Measurements from ENCODE around the gene RNASE12. TPM values are rescaled to one million over a fixed set of nuclear protein-coding genes. Genes with fewer than 3 reads are reported as not detected.
"Not testable (repeated sequence)": the region's sequence is repeated elsewhere in the genome, so short reads cannot be mapped to it uniquely, and the experiment has no call there.

The RNASE12 gene, protein sequence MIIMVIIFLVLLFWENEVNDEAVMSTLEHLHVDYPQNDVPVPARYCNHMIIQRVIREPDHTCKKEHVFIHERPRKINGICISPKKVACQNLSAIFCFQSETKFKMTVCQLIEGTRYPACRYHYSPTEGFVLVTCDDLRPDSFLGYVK
- total RNA-seq = not detected

DNA sequence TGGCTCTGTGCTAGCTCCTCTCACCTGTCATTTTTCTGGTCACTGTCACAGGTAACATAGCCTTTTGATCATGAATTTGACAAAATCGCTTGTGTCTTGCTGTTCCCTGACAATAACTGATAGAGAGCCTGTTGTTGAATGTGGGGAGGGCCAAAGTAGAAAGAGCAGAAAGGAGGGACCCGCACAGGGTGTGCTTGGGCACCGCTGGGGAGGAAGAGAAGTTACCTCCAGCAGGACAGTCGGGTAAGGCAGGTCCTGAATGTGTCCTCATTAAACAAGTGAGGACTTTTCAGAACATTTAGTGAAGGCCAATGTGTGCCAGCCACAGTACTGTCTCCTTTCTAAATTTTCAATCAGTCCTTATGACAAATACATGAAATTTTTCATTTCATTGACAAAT, at the start of gene RNASE12:
Gene RNASE12 (minus strand): TSS at position 142 of the 400 bp plus-strand sequence. CDS start 653 bp downstream, outside the sequence.
- DNase-seq (ENCODE audit: low spot score) = no peak

DNA sequence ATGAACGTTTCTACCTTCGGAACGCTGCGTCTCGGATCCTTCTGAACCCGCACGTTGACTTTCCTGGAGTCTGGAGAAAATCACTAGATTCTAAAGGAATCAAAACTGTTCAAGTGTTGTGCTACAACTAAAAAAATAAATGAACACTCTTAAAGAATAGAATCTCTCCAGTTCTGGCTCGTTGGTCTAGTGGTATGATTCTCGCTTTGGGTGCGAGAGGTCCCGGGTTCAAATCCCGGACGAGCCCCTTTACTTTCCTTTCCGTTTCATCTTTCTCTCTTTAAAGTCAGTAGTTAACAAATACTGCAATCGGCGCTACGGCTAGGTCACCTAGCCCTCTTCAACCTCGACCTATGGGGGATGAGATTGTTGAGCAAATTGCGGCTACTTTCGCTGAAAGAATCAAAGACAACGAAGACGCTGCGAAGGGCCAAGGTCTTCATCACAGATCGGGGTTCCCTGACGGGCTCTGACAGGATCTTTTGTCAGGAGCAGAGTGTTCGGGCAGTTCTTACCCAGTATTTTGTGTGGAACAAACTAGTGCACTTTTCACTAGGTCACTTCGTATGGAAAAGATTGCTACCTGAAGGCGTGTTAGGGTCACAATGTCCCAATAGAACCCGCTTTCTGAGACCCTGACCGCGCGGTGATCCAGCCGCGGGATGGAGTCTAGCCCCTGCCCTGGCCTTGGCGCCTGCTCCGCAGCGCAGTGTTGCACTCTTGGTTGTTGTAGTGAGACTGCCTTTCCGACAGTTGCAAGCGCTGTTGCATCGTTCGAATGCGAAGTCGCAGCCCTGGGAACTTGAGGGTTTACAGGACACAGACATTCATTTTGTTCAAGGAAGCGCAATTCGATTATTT, 41.9 kb upstream of the RNASE12 start:
- no peak for DNase-seq (ENCODE audit: low spot score)

DNA sequence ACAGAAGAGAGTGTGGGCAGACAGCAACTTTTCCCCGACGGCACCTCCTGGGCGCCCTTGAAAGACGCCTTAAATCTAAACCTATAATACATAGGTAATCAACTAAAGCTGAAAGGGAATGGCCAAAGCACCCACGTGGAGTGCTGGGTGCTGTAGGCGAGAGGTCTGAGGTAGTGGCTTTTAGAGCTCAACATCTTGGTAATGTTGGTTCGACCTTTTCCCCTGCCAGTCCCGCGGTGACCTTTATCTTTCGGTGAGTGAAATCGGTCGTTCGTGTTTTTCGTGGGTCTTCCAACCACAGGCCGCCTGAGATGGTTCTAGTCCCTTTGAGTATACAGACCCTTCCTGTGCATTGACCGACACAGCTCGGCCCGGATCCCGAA, 41.3 kb upstream of the RNASE12 start:
- DNase-seq (ENCODE audit: low spot score) = no peak

DNA sequence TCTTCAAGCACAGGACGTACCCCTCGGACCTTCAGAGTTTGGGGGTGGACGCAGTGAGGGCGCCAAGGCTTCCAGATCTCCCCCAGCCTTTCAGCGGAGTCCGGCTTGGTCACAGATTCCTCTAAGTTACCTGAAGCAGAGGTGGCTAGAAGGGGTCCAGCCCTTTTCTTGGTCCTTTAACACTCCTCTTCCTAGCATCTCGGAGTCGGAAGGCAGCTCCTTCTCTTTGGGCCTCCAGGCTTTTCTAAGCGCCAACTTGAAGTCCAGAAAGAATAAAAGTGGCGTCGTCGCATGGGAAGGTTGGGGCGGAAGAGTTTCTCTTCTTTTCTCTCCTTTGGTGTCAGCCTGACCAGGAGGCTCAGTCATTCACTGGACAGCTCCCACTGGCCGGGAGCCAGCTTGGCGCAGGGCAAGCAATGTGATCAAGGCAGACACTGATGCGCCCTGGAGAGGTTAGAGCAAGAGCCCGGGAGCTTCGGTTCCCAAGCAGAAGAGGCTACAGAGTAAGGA, 40.8 kb upstream of the RNASE12 start:
- DNase-seq (ENCODE audit: low spot score) = peak; percentile 72

DNA sequence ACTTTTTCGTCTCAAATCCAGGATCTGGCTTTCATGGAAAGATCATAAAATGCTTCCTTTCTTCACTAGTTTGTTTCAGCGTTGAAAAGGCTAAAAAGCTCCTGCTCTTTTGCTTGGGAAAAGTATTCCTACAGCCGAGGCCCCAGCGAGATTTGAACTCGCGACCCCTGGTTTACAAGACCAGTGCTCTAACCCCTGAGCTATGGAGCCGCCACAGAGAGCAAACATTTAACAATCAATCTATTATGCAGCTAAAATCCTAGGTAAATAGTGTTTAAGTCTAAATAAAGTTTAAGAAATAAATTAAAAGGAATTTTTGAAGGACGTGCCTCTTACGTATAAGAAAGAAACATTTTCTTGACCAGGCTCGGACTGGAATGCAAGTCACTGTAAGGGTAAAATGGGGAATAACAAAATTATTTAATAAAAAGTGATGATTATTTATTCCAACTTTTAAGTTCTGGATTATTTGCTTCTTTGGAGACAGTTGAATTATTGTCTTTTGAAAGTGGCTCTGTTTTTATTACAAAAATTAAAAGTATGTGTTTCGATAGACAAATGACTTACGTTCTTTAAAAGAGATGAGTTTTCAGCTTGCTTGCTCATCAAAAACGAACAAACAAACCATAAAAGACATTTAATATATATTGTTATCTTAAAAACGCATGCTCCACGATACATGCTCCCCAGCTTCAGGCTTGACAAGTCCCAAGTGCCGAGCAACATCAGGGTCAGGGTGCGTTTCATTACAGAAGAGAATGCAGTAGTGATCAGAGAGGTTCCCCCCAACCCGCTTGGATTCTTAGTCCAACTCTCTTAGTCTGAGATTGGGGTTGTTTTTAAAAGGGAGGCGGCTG, 40.1 kb upstream of the RNASE12 start:
- DNase-seq (ENCODE audit: low spot score) = no peak

DNA sequence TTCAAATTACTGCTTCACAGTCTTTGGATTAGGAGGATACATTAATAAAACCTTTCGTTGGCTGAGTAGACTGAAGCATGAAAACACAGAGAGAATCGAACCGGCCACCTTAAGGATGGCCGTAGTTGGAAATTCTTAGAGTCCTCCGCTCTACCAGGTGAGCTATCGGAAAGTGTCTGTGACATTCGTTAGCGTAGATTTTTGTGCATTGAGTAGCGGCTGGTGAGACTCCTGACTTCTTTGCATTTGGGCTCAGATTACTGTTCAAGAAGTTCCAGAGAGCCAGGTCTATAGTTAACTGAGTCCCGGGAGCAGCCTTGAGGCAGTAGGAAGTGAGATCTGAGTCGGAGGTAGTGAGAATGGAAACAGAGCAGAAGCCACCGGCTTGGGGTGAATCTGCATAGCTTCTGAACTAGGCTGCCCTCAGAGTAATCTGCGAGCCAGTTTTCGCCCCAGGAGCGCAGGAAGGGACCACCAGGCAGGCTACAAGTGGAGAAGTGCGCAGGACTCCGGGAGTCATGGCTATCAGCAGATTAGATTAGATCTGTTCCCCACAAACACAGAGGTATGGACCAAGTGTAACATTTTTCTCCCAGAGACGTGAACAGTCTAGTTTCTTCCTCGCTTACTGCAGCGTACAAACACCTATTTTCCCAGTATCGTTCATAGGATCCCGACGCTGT, 39.3 kb upstream of the RNASE12 start:
- no peak for DNase-seq (ENCODE audit: low spot score)

DNA sequence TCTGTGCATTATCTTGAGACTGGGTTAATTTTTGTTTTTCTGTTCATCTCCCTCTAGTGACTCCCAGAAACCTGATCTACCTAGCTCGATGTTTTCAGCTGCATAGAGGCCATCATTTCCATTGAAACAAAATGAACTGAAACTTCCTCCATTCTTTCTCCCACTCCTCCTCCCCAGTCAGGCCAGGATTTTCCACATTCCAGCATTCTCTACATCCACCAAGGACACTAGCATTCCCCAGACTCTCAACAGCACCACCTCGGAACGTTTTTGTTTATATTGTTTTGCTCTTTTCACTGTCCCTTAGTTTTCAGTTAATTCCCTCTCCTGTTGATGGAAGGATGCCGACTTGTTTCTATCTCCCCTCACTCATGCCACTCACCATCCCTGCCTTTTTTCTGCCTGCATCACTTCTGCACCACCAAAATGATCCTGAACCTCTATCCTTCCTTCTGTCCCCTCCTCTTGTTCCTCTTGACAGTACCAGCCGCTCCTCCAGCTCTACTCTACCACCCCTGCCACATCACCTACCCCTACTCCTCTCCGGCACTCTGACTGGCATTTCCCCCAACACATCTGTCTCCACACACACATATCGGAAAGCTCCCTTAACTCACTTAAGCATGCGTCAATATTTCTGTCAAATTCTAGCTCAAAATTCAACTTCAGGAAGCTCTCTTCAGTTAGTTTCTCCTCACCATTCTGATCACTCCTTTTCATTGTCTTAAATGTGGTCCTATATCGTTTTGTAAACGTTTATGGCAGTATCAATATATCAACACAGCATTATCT, 37.1 kb upstream of the RNASE12 start:
- DNase-seq (ENCODE audit: low spot score) = no peak

DNA sequence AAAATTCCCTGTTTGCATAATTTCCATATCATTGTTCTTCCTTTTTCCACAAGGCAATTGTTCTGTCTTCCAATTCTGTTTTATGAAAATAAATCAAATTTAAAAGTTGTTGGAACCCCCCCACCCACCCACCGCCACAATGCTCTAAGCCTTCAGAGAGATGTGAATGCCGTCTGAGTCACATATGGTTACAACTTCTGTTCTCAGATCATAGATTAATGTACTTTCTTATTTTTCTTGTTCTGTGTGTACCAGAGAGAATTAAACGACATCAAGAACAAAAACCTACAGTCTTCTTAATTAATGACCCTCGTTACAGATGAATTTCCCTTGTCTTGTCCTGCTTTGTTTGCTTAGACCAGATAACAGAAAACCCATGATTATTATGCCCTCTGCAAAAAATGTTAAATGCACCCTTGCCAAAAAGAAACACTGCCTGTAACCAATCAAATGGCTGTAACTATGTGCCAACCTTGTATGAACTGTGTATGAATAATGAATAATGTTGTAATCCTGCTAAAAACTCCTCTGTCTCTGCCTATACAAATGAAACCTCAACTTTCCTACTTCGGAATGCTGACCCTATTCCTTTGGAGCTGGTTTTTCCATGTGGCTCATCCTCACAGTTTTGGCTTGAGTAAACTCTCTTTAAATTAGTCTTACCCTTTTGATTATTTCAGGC, 36.3 kb upstream of the RNASE12 start:
- DNase-seq (ENCODE audit: low spot score) = no peak

DNA sequence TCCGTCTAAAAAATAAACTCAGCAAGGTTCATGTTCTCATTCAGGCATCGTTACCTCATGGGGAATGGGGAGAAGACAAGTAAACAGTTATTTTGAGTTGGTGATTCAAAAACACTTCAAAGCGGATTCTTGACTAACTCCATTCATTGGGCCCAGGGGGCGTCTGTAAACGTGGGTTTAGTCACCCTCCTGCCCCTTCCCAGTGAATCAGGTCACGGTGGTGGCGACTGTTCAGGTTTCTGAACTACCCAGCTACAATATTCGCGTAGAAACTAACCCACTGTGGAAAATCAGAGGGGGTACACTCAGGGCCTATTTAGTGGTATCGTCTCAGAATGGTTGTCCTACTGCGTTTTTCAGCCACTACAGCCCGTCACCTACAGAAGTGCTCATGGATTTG, 35.1 kb upstream of the RNASE12 start:
- no peak for DNase-seq (ENCODE audit: low spot score)

DNA sequence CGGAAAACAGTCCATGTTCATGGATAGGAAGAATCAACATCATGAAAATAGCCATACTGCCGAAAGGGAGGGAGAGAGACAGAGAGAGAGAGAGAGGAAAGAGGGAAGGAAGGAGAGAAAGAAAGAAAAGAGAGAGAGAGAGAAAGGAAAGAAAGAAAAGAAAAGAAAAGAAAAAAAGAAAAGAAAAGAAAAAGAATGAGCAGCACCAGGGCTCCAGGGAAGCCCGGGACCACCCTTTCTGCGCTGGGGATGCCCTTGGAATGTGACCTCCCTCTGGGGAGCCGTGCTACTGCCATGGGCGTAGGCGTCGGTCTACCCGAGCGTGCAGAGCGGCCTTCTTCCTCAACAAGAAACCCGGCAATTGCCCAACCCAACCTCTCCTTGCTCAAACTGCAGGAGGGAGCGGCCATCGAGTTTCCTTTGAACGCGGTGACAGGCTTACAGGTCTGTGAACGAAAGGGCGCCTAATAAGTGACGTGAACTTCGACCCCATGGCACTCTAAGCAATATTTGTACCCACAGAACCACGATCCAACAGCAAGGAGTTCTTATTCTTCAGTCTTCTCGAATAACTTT, 33.4 kb upstream of the RNASE12 start:
- DNase-seq (ENCODE audit: low spot score) = peak; percentile 56

DNA sequence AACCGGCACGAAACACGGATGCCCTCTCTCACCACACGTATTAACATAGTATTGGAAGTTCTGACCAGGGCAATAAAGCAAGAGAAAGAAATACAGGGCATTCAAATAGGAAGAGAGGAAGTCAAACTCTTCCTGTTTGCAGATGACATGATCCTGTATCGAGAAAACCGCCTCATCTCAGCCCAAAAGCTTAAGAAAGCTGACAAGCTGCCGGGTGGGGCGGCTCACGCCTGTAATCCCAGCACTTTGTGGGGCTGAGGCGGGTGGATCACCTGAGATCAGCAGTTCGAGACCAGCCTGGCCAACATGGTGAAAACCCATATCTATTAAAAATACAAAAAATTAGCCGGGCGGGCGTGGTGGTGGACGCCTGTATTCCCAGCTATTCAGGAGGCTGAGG, 32.6 kb upstream of the RNASE12 start:
- DNase-seq (ENCODE audit: low spot score) = no peak

DNA sequence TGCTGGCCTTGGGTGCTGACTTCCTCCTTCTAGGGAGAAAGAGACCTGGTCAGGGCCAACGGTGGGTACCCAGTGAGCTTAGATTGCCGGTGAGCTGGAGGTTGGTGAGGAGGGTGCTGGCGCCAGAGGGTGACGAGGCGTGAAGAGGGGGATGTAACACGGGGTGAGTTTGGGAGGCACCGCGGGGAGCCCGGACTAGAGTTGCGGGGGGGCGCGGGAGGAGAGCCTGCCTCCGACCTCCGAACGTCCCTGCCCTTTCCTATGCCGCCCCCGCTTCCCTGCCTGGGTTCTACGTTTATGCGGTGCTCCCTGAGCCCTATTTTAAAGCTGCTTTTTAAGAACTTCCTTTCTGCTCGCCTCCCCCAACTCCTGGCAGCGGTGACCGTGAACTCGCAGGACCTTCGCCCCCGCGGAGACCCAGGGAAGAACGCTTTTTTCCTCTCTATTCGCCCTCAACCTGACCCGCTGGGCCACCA, 31.7 kb upstream of the RNASE12 start:
- DNase-seq (ENCODE audit: low spot score) = no peak

DNA sequence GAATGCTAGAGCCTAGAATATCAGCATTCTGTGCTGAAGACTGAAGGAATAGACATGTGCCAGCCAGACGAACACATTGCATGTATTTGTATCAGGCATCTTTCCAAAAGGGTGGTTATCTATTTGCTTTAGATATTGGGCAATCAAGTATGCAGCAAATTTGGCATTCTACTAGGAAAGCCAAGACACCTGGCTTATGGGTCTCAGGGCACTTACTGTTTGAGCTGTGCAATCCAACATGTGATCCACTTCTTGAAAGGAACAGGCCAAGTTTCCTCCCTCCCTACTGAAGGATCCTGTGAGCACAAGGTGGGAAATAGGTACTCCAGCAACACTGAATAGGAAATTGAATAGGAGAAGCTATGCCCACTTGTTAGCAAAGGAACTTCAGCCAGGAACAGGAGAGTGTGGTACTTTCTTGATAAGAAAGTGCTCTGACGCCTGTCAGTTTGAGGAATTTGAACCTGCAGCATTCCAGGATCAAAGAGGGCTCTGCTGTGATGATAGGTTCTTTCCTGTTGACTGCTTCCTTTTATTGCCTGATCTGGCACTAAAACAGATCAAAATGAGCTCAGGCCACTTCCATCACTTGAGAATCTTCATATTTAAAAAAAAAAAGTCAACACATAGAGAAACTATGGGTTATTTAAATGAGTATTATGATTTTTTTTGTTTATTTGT, 29.8 kb upstream of the RNASE12 start:
- DNase-seq (ENCODE audit: low spot score) = no peak

DNA sequence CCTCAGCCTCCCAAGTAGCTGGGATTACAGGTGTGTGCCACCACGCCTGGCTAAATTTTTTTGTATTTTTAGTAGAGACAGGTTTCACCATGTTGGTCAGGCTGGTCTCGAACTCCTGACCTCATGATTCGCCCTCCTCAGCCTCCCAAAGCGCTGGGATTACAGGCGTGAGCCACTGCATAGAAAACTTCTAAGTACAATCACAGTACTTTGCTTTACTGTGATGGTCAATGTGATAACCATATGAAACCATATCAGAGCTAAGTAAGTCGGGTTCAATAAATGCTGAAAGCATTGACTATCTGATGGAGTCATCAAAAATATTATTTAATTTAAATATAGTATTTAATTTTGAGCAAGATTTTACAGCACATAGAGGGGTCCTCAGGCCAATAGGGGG, 28.5 kb upstream of the RNASE12 start:
- DNase-seq (ENCODE audit: low spot score) = not testable (repeated sequence)

DNA sequence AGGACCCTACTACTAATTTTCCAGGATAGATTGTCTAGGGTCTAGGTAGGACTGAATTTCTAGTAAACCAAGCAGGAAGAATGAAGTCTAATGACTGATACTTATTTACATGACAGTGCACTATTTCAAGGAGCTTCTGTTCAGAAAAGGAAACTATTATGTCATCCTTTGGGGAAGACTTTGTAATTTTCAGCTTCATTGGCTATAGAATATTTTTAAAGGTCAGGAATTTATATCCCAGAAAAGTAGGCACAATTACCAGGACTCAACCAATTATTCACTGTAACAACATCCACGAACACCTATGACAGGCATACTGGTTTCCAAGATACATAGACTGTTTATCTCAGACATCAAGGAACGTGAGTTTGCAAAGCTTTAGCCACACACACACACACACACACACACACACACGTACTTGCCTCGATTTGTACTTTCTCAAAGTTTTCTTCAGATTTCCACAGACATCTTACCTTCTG, 27.1 kb upstream of the RNASE12 start:
- no peak for DNase-seq (ENCODE audit: low spot score)

DNA sequence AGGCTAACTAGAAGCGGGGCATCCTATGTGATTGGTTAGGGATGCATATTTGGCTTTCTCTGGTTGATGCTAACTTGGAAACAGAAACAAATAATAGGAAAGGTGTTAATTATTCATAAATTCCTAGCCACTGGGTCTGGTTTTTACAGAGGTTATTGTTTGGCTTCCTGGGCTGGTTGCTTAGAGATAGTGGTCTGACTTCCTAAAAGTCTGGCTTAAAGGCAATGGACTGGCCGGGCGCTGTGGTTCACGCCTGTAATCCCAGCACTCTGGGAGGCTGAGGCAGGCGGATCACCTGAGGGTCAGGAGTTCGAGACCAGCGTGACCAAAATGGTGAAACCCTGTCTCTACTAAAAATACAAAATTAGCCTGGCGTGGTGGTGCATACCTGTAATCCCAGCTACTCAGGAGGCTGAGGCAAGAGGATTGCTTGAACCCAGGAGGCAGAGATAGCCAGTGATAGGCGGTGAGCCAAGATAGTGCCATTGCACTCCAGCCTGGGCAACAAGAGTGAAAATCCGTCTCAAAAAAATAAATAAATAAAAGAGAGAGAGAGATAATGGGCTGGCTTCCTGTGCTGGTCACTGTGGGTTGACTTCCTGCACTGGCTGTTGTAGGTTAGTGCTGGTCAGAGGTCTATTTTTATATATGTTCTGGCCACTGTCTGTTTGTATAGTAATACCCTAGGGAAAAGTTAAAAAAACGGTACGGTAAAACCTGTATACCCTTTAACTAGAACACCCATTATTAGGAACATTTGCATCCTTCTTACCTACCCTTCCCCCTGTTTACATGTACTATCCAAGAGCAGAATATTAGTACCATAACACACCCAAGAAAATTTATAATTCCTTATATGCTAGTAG, 26.2 kb upstream of the RNASE12 start:
- DNase-seq (ENCODE audit: low spot score) = no peak

DNA sequence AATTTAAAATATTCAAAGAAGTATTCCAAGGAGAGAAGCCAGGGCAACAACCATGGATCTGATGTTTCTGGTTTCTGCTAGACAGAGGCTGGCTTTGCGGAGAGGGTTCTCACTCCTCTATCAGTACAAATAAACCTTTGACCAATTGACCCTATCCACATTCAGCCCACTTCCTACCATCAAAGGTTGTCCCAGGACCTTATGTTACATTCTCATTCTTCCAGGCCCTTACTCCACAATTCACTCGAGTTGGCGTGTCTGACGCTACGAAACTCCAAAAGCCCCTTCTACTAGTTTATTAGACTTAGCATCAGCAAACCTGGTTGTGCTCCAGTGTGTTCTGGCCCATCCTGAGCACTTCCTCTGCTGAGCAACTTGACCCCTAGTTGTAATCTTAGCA, 24.8 kb upstream of the RNASE12 start:
- DNase-seq (ENCODE audit: low spot score) = no peak
